ENCODE results near the gene RPH3AL.
A peak's percentile ranks its signal among the peaks of the same experiment; 100 is the strongest.

The RPH3AL gene

DNA sequence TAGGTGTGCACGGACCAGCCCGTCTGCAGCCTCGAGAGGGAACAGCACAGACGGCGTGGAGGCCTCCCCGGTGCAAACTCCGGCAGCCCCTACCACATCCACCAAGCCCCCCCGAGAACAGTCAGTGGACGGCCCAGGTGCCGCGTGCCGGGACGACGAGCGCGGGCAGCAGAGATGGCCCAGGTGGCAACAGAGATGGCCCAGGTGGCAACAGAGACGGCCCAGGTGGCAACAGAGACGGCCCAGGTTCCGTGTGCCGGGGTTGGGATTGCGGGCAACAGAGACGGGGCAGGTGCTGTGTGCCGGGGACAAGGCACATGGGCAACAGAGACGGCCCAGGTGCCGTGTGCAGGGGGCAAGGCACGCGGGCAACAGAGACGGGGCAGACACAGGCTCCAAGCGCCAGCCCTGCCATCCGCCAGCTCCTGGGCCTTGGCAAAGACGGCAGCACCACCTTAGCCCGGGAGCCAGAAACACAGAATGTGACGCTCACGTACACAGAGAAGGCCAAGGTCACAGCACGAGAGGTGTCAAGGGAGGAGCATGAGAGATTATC lies 31.1 kb downstream of the RPH3AL start:
- H3K4me1 ChIP-seq (ENCODE audit: control insufficient read depth in 1 of 2, insufficient read depth in 2 of 2, low read length in 2 of 2) = no peaks in the 10 kb centered on the region
- H3K79me1 ChIP-seq (ENCODE audit: low read length) = no peaks in the 10 kb centered on the region
- no peak overlapping the region for H3K4me2 ChIP-seq (ENCODE audit: low read length)
- H3K36me3 ChIP-seq (ENCODE audit: control insufficient read depth in 1 of 2, insufficient read depth in 2 of 2, low read length in 2 of 2) = peaks cover 0 to 2% of the 10 kb centered on the region in 2 experiments
- WGBS (ENCODE audit: extremely low coverage, insufficient coverage, insufficient read length) = no CpG with 5 or more reads among the region's 35 CpGs
- no peak overlapping the region for H3K9ac ChIP-seq (ENCODE audit: low read length)
- no peak overlapping the region for H3K4ac ChIP-seq (ENCODE audit: low read depth, low read length)
- peaks cover 15% of the 10 kb centered on the region for H3K9me3 ChIP-seq (ENCODE audit: insufficient read depth, low read depth, low read length)
- H3K23ac ChIP-seq (ENCODE audit: low read length) = no peak overlapping the region
- no peak overlapping the region for H2BK120ac ChIP-seq (ENCODE audit: insufficient read depth, low read length, poor library complexity)
- no peaks in the 10 kb centered on the region for H3K79me2 ChIP-seq (ENCODE audit: control insufficient read depth, insufficient read depth, low read length, poor library complexity)
- H2AFZ ChIP-seq (ENCODE audit: insufficient read depth, low read length, poor library complexity) = no peak overlapping the region
- no peak overlapping the region for H4K91ac ChIP-seq (ENCODE audit: low read depth, low read length)
- H3K14ac ChIP-seq (ENCODE audit: low read length) = no peak overlapping the region
- no peaks in the 10 kb centered on the region for H3K27me3 ChIP-seq (ENCODE audit: insufficient read depth, low read length)
- H3K18ac ChIP-seq (ENCODE audit: low read length) = no peak overlapping the region
- DNase-seq = no peak
- no peak overlapping the region for H2AK5ac ChIP-seq (ENCODE audit: low read length)
- H3K4me3 ChIP-seq (ENCODE audit: low read depth, low read length) = no peak overlapping the region
- H4K12ac ChIP-seq (ENCODE audit: low read depth, low read length) = no peak overlapping the region
- H2BK5ac ChIP-seq (ENCODE audit: low read depth, low read length, poor library complexity) = no peak overlapping the region
- H3K27ac ChIP-seq (ENCODE audit: low read depth, low read length) = no peak overlapping the region
- no peak overlapping the region for H2BK12ac ChIP-seq (ENCODE audit: low read length)
- no peak overlapping the region for H4K8ac ChIP-seq (ENCODE audit: low read depth, low read length)

DNA sequence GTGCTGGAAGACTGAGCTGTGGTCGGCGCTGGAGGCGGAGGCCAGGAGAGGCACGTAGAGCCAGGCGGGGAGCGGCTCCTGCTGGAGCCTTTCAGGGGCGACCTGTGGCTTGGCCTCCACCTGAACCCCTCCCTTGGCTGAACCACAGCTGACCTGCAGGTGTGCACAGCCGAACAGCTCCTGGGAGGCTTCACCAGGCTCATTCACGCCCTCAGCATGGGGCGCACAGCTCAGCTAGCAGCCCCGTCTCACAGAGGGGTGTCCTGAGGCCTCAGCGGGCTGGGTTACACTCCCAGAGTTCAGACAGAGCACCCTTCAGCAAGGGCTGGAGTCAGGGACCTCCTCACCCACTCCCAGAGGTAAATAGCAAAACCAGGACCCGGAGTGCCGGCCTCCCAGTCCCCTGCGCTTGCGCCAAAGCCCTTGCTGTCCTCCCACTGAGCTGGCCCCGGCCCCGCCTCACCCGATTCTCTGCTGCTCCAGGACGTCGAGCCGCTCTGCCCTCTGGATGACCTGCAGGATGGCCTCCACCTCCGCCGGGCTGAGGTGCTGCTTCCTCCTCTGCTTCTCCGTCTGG lies 31.7 kb downstream of the RPH3AL start:
- Histone ChIP-seq H3K27me3 (ENCODE audit: insufficient read depth, low read length) (no peaks in the 10 kb centered on the region), H3K4me1 (ENCODE audit: control insufficient read depth in 1 of 2, insufficient read depth in 2 of 2, low read length in 2 of 2) (no peaks in the 10 kb centered on the region), H2BK120ac (ENCODE audit: insufficient read depth, low read length, poor library complexity) (no peak overlapping the region), H3K4me2 (ENCODE audit: low read length) (no peak overlapping the region), H3K79me1 (ENCODE audit: low read length) (no peaks in the 10 kb centered on the region), H3K79me2 (ENCODE audit: control insufficient read depth, insufficient read depth, low read length, poor library complexity) (no peaks in the 10 kb centered on the region), H3K14ac (ENCODE audit: low read length) (no peak overlapping the region), H3K36me3 (ENCODE audit: control insufficient read depth in 1 of 2, insufficient read depth in 2 of 2, low read length in 2 of 2) (peaks cover 0 to 2% of the 10 kb centered on the region in 2 experiments), H3K4ac (ENCODE audit: low read depth, low read length) (no peak overlapping the region), H2AFZ (ENCODE audit: insufficient read depth, low read length, poor library complexity) (no peak overlapping the region), H2BK5ac (ENCODE audit: low read depth, low read length, poor library complexity) (no peak overlapping the region), H2BK12ac (ENCODE audit: low read length) (no peak overlapping the region), H4K91ac (ENCODE audit: low read depth, low read length) (no peak overlapping the region), H4K8ac (ENCODE audit: low read depth, low read length) (no peak overlapping the region), H4K12ac (ENCODE audit: low read depth, low read length) (no peak overlapping the region), H3K4me3 (ENCODE audit: low read depth, low read length) (no peak overlapping the region), H2AK5ac (ENCODE audit: low read length) (no peak overlapping the region), H3K27ac (ENCODE audit: low read depth, low read length) (no peak overlapping the region), H3K9ac (ENCODE audit: low read length) (no peak overlapping the region), H3K9me3 (ENCODE audit: insufficient read depth, low read depth, low read length) (peaks cover 21% of the 10 kb centered on the region), H3K23ac (ENCODE audit: low read length) (no peak overlapping the region), H3K18ac (ENCODE audit: low read length) (no peak overlapping the region)
- DNase-seq = no peak
- WGBS (ENCODE audit: extremely low coverage, insufficient coverage, insufficient read length) = no CpG with 5 or more reads among the region's 25 CpGs

DNA sequence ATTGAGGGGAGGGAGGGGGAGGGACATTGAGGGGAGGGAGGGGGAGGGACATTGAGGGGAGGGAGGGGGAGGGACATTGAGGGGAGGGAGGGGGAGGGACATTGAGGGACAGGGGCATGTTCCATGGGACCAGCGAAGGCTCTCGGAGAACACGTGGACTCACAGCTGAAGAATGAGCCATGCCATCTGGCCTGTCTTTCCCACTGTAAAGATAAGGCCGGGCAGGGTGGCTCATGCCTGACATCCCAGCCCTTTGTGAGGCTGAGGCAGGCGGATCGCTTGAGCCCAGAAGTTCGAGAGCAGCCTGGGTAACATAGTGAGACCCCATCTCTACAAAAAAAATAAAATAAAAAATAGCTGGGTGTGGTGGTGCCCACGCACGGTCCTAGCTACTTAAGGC lies 32.5 kb downstream of the RPH3AL start:
- Histone ChIP-seq H3K79me1 (ENCODE audit: low read length) (no peaks in the 10 kb centered on the region), H3K9ac (ENCODE audit: low read length) (no peak overlapping the region), H4K8ac (ENCODE audit: low read depth, low read length) (no peak overlapping the region), H2BK12ac (ENCODE audit: low read length) (no peak overlapping the region), H2AK5ac (ENCODE audit: low read length) (no peak overlapping the region), H3K36me3 (ENCODE audit: control insufficient read depth in 1 of 2, insufficient read depth in 2 of 2, low read length in 2 of 2) (no peaks in the 10 kb centered on the region), H3K4me2 (ENCODE audit: low read length) (no peak overlapping the region), H2BK5ac (ENCODE audit: low read depth, low read length, poor library complexity) (no peak overlapping the region), H3K23ac (ENCODE audit: low read length) (no peak overlapping the region), H2BK120ac (ENCODE audit: insufficient read depth, low read length, poor library complexity) (no peak overlapping the region), H3K27me3 (ENCODE audit: insufficient read depth, low read length) (no peaks in the 10 kb centered on the region), H3K14ac (ENCODE audit: low read length) (no peak overlapping the region), H3K4ac (ENCODE audit: low read depth, low read length) (no peak overlapping the region), H3K4me1 (ENCODE audit: control insufficient read depth in 1 of 2, insufficient read depth in 2 of 2, low read length in 2 of 2) (no peaks in the 10 kb centered on the region), H3K18ac (ENCODE audit: low read length) (no peak overlapping the region), H3K27ac (ENCODE audit: low read depth, low read length) (no peak overlapping the region), H4K91ac (ENCODE audit: low read depth, low read length) (no peak overlapping the region), H3K79me2 (ENCODE audit: control insufficient read depth, insufficient read depth, low read length, poor library complexity) (no peaks in the 10 kb centered on the region), H2AFZ (ENCODE audit: insufficient read depth, low read length, poor library complexity) (no peak overlapping the region), H3K9me3 (ENCODE audit: insufficient read depth, low read depth, low read length) (peaks cover 26% of the 10 kb centered on the region), H3K4me3 (ENCODE audit: low read depth, low read length) (no peak overlapping the region), H4K12ac (ENCODE audit: low read depth, low read length) (no peak overlapping the region)
- WGBS (ENCODE audit: extremely low coverage, insufficient coverage, insufficient read length) = no CpG with 5 or more reads among the region's 9 CpGs
- no peak for DNase-seq

DNA sequence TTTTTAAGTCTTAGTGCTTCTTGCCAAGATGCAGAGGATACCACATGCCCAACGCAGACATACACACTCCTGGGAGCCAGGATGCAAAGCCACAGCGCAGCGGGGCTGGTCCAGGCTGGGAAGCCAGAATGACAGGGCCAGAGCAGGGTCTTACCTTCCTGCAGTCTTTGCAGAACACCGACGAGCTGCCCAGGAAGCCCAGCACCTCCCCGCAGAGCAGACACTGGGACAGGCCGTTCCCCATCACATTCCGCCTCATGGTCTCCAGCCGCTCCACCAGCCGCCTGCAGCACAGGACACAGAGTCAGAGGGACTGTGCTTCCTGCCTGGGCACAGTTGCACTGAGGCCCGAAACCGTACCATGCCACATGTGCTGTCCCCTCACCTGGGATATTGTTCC lies 33.3 kb downstream of the RPH3AL start:
- Histone ChIP-seq H3K79me1 (ENCODE audit: low read length) (no peaks in the 10 kb centered on the region), H4K8ac (ENCODE audit: low read depth, low read length) (no peak overlapping the region), H2AK5ac (ENCODE audit: low read length) (no peak overlapping the region), H3K14ac (ENCODE audit: low read length) (no peak overlapping the region), H3K4me1 (ENCODE audit: control insufficient read depth in 1 of 2, insufficient read depth in 2 of 2, low read length in 2 of 2) (no peaks in the 10 kb centered on the region), H4K12ac (ENCODE audit: low read depth, low read length) (no peak overlapping the region), H4K91ac (ENCODE audit: low read depth, low read length) (no peak overlapping the region), H3K9ac (ENCODE audit: low read length) (no peak overlapping the region), H3K23ac (ENCODE audit: low read length) (no peak overlapping the region), H2BK120ac (ENCODE audit: insufficient read depth, low read length, poor library complexity) (no peak overlapping the region), H3K36me3 (ENCODE audit: control insufficient read depth in 1 of 2, insufficient read depth in 2 of 2, low read length in 2 of 2) (no peaks in the 10 kb centered on the region), H2BK5ac (ENCODE audit: low read depth, low read length, poor library complexity) (no peak overlapping the region), H3K79me2 (ENCODE audit: control insufficient read depth, insufficient read depth, low read length, poor library complexity) (no peaks in the 10 kb centered on the region), H3K27ac (ENCODE audit: low read depth, low read length) (no peak overlapping the region), H3K18ac (ENCODE audit: low read length) (no peak overlapping the region), H2AFZ (ENCODE audit: insufficient read depth, low read length, poor library complexity) (no peak overlapping the region), H3K9me3 (ENCODE audit: insufficient read depth, low read depth, low read length) (peaks cover 34% of the 10 kb centered on the region), H3K27me3 (ENCODE audit: insufficient read depth, low read length) (no peaks in the 10 kb centered on the region), H3K4ac (ENCODE audit: low read depth, low read length) (no peak overlapping the region), H2BK12ac (ENCODE audit: low read length) (no peak overlapping the region), H3K4me3 (ENCODE audit: low read depth, low read length) (peak overlapping the region; percentile 33), H3K4me2 (ENCODE audit: low read length) (no peak overlapping the region)
- no CpG with 5 or more reads among the region's 12 CpGs for WGBS (ENCODE audit: extremely low coverage, insufficient coverage, insufficient read length)
- no peak for DNase-seq

Measured in trophoblast cell (in vitro differentiated cells and primary cell).